Ecto neural progenitor cell (in vitro differentiated cells): ENCODE data around the gene ZNF101.
"Not testable (repeated sequence)": the region's sequence is repeated elsewhere in the genome, so short reads cannot be mapped to it uniquely, and the experiment has no call there.

Experiments used
- DNase-seq: peaks from one replicate; pipeline ENCODE4 v3.0.0-alpha.2; 2018; ENCODE audit warnings: low spot score

ZNF101 gene

GRCh38 chr19:19661675-19662251 is 6.9 kb upstream of the ZNF101 start:
- DNase-seq, result no peak

GRCh38 chr19:19662344-19662743 is 6.3 kb upstream of the ZNF101 start:
- DNase-seq, result no peak

DNA sequence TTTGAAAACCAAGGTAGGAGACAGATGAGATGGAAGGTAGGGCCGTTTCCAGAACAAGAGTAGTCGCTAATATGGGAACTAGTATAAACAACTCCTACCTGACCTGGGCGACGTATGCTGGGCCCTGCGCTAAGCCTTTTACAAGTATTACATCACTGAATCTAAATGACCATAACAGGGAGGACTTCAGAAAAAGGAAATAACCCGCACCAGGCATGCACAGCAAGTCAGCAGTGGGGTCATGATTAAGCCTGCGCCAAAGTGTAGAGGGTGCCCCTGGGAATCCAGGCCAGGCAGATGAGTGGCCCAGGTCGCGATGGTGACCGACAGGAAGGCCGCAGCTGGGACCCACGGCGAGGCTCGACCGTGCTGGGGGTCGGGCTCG is 5.8 kb upstream of the ZNF101 start:
- DNase-seq, result no peak

- DNase-seq, result peak; percentile 95
These were observed 5.2 kb upstream of the ZNF101 start, which contains the start of gene ATP13A1 for GRCh38 chr19:19663256-19664120. ATP13A1 (minus strand) TSS chr19:19663676; CDS start chr19:19663666, 10 bp downstream.

- not testable (repeated sequence) for DNase-seq
These were observed 3.2 kb upstream of the ZNF101 start for GRCh38 chr19:19665420-19665948.

- no peak for DNase-seq
These were observed 1.5 kb downstream of the ZNF101 start for GRCh38 chr19:19670070-19670551.

DNA sequence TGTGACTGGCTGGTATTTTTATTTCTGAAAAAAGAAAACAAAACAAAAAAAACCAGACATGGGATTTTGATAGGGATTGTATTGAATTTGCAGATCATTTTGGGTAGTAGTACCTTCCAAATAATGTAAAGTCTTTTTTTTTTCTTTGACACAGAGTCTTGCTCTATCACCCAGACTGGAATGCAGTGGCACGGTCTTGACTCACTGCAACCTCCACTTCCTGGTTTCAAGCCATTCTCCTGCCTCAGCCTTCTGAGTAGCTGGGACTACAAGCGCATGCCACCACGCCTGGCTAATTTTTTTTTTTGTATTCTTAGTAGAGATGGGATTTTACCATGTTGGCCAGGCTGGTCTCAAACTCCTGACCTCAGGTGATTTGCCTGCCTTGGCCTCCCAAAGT is 4.2 kb downstream of the ZNF101 start:
- no peak for DNase-seq

DNA sequence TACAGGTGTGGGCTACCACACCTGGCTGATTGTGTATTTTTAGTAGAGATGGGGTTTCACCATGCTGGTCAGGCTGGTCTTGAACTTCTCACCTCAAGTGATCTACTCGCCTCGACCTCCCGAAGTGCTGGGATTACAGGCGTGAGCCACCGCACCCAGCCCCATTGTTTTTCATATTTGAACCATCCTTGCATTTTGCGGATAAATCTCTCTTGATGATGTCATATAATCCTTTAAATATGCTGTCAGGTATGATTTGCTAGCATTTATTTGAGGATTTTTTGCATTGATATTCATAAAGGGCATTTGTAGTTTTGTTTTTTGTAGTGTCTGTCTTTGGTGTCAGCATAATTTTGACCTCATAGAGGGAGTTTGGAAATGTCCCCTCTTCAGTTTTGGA is 5.7 kb downstream of the ZNF101 start:
- DNase-seq, result no peak

DNA sequence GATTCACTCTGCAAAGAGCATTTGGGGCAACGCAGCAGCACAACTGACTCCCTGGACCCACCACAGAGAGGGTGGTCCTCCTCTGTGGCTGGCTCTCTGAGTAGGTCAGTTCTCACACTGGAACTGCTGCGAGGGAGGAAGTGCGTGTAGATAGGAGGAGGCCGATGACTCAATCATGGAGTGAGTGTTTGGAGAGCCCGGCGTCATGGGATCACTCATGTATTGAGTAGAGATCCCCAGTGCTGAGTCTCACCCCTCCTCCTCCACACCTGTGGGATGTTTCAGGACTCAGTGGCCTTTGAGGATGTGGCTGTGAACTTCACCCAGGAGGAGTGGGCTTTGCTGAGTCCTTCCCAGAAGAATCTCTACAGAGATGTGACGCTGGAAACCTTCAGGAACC is 8.9 kb downstream of the ZNF101 start:
- no peak for DNase-seq

DNA sequence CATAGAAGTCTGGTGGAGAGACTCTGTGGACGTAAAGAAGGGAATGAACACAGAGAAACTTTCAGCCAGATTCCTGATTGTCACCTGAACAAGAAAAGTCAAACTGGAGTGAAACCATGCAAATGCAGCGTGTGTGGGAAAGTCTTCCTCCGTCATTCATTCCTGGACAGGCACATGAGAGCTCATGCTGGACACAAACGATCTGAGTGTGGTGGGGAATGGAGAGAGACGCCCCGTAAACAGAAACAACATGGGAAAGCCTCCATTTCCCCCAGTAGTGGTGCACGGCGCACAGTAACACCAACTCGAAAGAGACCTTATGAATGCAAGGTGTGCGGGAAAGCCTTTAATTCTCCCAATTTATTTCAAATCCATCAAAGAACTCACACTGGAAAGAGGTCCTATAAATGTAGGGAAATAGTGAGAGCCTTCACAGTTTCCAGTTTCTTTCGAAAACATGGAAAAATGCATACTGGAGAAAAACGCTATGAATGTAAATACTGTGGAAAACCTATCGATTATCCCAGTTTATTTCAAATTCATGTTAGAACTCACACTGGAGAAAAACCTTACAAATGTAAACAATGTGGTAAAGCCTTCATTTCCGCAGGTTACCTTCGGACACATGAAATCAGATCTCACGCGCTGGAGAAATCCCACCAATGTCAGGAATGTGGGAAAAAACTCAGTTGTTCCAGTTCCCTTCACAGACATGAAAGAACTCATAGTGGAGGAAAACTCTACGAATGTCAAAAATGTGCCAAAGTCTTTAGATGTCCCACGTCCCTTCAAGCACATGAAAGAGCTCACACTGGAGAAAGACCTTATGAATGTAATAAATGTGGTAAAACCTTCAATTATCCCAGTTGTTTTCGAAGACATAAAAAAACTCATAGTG is 10.8 kb downstream of the ZNF101 start:
- DNase-seq, result no peak

- DNase-seq, result not testable (repeated sequence)
These were observed 17.5 kb downstream of the ZNF101 start for GRCh38 chr19:19686119-19686518.

DNA sequence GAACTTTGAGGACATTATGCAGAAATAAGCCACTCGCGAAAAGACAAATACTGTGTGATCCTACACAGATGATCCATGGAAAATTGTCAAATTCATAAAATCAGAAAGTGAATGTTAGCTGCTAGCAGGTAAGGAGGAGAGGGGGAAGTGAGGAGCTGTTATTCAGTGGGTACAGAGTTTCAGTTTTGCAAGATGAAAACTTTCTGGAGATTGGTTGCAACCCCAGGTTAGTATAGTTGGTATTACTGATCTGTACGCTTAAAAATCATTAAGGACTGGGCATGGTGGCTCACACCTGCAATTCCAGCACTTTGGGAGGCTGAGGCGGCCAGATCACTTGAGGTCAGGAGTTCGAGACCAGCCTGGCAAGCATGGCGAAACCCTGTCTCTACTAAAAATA is 17.9 kb downstream of the ZNF101 start:
- DNase-seq, result no peak

GRCh38 chr19:19687090-19687489 is 18.5 kb downstream of the ZNF101 start:
- no peak for DNase-seq

DNA sequence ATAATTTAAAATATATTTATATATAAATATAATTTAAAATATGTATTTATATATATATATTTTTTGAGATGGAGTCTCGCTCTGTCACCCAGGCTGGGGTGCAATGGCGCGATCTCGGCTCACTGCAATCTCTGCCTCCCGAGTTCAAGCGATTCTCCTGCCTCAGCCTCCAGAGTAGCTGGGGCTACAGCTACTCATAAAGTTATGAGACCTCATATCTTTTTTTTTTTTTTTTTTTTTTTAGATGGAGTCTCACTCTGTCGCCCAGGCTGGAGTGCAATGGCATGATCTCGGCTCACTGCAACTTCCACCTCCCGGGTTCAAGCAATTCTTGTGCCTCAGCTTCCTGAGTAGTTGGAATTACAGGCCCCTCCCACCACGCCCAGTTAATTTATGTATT is 20.4 kb downstream of the ZNF101 start:
- not testable (repeated sequence) for DNase-seq

DNA sequence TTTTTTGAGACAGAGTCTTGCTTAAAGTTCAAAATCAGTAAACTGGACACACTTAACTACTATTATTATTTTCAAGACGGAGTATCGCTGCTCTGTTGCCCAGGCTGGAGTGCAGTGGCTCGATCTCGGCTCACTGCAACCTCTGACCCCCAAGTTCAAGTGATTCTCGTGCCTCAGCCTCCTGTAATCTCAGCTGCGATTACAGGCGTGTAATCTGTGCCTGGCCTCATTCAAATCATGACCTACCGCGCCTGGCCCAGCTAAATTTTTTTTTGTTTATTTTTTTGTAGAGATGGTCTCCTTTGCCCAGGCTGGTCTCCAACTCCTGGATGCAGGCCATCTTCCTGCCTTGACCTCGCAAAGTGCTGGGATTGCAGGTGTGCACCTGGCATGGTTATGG is 23.0 kb downstream of the ZNF101 start:
- DNase-seq, result no peak

DNA sequence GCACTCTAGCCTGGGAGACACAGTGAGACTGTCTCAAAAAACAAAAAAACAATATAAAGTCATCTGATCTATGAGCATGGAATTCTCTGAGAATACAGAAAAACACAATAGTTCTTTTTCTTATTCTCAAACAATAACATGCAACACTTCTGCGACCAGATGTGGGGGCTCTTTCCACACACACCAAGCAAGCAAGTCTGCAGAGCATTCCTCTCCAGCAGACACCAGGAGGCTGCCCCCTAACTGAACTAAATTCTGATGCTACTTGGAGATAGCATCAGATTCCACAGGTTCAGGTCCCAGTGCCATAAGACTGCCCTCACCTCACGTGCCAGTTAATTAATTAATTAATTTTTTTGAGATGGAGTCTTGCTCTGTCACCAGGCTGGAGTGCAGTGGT is 27.7 kb downstream of the ZNF101 start:
- DNase-seq, result no peak

DNA sequence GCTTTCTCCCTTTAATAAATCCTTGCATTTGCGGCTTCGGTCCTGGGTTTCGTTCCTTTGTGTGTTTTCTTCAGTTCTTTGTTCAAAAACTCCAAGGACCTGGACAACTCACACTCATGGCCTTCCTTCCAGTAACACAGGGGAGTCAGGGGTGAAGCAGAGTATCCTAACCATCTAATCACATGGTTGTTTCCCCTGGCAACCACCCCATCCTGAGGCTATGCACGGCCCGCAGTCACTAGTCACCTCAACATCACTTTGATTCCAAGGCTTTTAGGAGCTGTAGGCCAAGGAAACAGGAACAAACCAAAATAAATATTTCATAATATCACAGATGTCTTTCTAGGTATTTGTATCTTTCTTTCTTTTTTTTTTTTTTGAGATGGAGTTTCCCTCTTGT is 28.9 kb downstream of the ZNF101 start:
- DNase-seq, result no peak

- DNase-seq, result not testable (repeated sequence)
These were observed 31.9 kb downstream of the ZNF101 start for GRCh38 chr19:19700493-19700892.

DNA sequence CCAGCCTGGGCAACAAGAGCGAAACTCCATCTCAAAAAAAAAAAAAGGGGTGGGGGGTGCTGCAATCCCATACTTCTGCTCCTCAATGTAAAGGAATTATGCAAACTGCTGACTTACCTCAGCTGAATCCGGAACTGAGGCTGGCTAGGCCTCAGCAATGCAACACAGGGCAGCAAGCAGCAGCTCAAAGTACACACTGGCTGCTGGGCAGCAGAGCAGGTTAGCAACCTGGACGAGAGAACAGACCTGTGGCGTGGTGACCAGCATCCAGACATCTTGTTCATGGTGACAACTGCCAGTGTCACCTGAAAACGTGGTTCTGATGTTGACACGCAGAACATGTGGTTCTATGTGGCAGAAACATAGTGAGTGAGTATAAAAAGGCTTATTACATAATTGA is 36.2 kb downstream of the ZNF101 start:
- no peak for DNase-seq

- DNase-seq, result no peak
These were observed 41.9 kb downstream of the ZNF101 start for GRCh38 chr19:19710506-19710905.

DNA sequence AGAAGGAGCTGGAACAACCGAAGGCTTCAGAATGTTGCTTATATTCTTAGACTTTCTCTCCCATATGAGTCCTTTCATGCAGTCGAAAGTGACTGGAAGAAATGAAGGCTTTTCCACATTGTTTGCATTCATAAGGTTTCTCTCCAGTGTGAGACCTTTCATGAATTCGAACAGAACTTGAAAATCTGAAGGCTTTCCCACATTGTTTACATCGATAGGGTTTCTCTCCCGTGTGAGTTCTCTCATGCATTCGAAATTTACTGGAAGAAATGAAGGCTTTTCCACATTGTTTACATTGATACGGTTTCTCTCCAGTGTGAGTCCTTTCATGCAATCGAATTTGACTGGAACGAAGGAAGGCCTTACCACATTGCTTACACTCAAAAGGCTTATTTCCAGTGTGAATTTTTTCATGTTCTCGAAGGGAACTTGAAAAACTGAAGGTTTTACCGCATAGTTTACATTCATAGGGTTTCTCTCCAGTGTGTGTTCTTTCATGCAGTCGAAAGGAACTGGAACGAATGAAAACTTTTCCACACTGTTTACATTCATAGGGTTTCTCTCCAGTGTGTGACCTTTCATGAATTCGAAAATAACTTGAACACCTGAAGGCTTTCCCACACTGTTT is 42.8 kb downstream of the ZNF101 start:
- no peak for DNase-seq
